GM19099 (cell line): ENCODE results near the gene ATP8A2.

Source experiments
- POLR2A ChIP-seq: IDR thresholded peaks from 3 replicates; pipeline ENCODE4 v1.6.1; 2011; ENCODE audit warnings: low read depth; ENCODE audit not compliant: insufficient read length; ENCODE audit errors: extremely low read depth

The ATP8A2 gene

GRCh38 chr13:25827831-25828465 lies 456.2 kb downstream of the ATP8A2 start:
- TF ChIP-seq POLR2A: no peak

DNA sequence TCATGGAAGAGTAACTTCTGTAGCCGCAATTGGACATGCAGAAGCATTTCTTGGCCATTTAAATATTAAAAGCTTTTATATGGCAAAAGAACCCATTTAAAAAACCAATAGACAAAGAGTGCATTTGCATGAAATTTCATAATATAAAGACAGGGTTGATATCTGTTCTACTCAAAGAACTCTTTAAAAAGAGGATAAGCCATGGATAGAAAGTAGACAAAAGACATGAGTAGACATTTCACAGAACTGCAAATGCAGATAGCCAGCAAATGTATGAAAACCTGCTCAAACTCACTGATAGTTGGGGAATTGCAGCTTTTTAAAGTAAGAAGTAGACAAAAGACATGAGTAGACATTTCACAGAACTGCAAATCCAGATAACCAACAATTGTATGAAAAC lies 462.0 kb downstream of the ATP8A2 start:
- no peak for TF ChIP-seq POLR2A

DNA sequence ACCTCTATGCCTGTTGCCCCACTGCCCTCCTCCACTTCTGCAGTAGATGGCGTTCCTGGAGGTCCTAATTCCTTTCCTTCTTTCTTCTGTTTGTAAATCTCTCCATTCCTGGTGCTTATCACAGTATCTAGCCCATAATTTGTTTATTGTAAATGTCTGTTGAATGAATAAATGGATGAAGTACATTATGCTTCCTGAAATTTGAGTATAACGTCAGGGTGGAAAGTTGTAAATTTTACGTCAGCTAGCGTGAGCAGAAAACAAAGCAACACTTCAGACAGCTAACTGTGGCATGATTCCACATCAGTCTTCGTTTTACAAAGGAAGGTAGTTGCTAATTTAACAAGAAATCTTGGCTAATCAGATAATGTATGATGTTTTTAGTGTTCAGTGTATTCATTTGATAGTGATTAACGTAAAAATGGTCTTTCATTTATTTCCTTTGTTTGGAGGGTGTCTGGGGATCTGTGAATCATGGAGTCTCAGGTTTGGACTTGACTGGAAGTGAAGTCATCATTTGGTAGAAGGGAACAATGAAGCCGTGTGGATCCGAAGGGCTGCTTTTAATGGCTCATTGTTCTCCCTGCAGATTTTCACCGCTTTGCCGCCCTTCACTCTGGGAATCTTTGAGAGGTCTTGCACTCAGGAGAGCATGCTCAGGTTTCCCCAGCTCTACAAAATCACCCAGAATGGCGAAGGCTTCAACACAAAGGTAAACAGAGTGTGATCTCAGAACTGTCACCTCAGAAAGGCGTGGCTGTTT lies 465.0 kb downstream of the ATP8A2 start:
- no peak for TF ChIP-seq POLR2A

DNA sequence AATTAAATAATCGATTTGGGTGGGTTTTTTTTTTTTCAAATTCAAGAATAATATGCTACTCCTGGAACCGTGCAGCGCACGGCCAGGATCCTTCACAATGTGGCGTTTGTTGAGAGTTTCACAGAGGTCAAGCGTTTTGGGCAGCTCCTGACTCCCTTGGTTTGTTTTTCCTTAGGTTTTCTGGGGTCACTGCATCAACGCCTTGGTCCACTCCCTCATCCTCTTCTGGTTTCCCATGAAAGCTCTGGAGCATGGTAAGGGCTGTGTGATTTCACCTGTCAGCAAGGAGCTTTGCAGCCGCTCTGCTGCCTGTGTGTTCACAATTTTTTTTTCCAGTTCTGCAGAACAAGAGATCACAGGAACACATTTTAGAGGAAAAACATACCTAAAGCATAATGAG lies 467.6 kb downstream of the ATP8A2 start:
- TF ChIP-seq POLR2A: no peak

DNA sequence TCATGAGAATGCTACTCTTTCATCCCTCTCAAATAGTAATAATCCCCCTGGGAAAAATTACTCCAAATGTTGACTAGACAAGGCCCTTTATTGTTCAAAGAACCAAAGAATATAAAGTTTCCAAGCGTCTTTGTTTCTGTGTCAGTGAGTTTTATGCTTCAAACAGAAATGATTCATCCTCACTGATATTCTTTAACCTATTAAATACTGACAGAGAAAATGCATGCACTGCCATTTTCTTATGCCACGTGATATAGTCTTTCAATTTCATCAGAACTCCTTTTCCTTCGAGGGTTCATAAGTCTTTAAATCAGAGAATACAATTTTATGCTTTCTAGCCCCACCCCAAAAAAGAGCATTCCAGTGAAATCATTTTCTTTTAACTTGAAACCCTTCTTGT lies 468.5 kb downstream of the ATP8A2 start:
- TF ChIP-seq POLR2A: no peak

DNA sequence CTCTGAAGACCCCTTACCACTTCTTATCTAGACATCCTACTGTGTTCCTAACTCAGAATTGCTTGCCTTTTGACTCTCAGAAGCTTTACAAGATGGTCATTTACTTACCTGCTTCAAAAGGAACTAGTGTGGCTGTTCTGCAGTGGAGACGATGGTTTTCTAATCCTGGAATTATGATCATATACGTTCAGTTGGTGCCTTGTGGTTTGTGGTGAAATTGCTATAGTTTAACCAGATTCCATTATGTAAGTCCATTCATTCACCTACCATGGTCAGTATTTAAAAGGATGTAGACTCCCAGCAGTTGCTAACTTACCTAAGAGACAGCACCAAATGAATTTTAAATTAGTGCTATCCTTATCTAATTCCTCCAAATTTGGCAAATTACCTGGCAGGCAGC lies 469.2 kb downstream of the ATP8A2 start:
- TF ChIP-seq POLR2A: no peak

- no peak for TF ChIP-seq POLR2A
Observed at GRCh38 chr13:25843692-25844091, 471.9 kb downstream of the ATP8A2 start.

DNA sequence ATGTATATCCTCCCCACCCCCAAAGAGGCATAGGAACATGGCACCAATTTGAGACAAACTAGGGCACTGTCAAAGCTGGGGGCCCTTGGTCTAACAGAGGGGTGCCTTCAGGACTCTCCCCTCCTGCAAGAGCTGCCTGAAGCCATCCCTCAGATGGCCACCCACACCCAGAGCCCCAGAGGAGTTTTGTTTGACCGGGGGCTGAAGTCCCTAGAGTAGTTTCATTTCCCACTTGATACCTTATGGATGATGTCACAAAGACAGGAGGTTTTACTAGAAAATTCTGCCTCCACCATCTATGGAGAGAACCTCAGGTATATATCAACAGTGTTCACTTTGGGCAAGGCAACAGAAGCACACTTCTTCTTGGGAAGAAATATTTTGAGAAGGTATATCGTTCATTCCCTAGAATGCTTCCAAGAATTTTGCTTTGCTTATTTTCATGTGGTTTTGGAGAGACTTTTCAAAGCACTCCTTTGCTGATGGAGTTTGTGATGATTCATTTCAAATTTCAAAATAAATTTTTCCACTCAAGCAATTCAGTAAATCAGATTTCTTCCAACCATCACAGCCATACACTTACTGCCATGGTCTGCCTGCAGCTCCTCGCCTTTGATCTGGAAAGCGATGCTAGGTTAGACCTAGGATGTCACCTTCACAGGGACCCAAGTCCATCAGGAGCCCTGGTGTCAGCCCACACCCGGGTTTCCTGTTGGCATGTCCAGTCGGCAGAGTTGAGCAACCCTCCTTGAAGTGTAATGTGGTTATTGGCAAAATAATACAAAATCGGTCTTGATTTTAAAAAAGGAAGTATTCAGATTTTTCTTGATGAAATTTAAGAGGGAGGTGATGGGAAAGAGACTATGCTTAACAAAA lies 473.0 kb downstream of the ATP8A2 start:
- TF ChIP-seq POLR2A: no peak

- no peak for TF ChIP-seq POLR2A
Observed at GRCh38 chr13:25846222-25846984, 474.6 kb downstream of the ATP8A2 start.

DNA sequence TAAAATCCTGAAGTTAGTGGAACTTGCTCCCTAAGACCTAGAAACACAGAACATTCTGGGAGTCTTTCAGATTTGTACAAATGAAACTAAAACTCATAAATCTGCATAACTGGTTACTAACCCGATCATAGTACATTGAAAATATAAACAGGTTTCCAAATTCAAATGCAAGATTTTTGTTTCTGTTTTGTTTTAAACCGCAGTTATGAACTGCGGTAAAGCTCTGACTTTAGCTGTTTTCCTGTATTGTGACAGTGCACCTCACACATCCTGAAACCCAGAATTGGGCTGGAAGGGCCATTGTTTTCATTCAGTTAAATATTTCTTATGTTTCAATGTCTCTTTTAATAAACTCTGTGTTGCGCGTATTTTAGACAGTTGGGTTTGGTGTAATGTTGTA lies 475.4 kb downstream of the ATP8A2 start:
- TF ChIP-seq POLR2A: no peak

GRCh38 chr13:25847635-25848626 lies 476.2 kb downstream of the ATP8A2 start:
- TF ChIP-seq POLR2A: no peak

- no peak for TF ChIP-seq POLR2A
Observed at GRCh38 chr13:25848812-25849745, 477.3 kb downstream of the ATP8A2 start.

- TF ChIP-seq POLR2A: no peak
Observed at GRCh38 chr13:25857830-25858229, 486.1 kb downstream of the ATP8A2 start.
